SIG-M5 (cell line): ENCODE data around the gene MYOT.
"Not testable (repeated sequence)": the region's sequence is repeated elsewhere in the genome, so short reads cannot be mapped to it uniquely, and the experiment has no call there.

Source experiments
- DNase-seq: peaks from one replicate; lab custom pipeline; 2025; lab: John Stamatoyannopoulos, UW

The MYOT gene, protein sequence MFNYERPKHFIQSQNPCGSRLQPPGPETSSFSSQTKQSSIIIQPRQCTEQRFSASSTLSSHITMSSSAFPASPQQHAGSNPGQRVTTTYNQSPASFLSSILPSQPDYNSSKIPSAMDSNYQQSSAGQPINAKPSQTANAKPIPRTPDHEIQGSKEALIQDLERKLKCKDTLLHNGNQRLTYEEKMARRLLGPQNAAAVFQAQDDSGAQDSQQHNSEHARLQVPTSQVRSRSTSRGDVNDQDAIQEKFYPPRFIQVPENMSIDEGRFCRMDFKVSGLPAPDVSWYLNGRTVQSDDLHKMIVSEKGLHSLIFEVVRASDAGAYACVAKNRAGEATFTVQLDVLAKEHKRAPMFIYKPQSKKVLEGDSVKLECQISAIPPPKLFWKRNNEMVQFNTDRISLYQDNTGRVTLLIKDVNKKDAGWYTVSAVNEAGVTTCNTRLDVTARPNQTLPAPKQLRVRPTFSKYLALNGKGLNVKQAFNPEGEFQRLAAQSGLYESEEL

DNA sequence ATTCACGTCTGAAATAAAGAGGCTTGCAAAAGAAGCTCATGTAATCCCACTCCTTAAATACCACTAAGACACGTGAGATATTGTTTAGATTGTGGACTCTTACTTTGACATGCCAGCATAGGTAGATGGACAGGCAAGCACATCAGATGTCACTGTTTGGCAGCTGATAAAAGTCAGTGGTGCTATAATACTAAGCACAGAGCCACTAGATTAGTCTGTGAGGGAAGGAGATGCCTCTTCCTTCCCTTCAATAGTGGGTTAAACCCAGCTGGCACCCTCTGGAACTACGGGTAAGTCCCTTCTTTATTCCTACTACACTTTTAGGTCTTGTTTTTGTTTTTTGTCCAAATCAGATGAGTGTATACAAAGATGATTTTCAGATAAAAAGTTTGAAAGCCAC lies at the start of gene MYOT:
TSS of gene MYOT (plus strand) at position 197 of the 400 bp plus-strand sequence. CDS start 2,792 bp downstream, outside the sequence.
- no peak for DNase-seq

DNA sequence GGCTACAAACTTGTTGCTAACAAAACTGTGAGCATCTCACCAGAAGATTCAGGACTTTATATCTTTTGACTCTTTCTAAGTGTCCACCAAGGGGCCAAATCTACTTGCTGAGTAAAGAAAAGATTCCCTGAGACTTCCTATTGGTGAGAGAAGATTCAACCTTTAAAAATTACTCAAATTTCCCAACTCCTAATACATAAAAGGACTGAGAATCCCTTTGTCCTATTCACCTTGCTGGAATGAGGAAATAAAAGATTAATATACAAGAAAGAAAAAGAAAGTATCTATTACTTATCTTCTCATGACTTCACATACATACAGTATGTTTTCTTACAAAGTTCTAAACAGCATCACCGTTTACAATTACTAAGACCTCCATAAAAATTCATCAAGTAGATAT lies 47.9 kb upstream of the MYOT start:
- no peak for DNase-seq

DNA sequence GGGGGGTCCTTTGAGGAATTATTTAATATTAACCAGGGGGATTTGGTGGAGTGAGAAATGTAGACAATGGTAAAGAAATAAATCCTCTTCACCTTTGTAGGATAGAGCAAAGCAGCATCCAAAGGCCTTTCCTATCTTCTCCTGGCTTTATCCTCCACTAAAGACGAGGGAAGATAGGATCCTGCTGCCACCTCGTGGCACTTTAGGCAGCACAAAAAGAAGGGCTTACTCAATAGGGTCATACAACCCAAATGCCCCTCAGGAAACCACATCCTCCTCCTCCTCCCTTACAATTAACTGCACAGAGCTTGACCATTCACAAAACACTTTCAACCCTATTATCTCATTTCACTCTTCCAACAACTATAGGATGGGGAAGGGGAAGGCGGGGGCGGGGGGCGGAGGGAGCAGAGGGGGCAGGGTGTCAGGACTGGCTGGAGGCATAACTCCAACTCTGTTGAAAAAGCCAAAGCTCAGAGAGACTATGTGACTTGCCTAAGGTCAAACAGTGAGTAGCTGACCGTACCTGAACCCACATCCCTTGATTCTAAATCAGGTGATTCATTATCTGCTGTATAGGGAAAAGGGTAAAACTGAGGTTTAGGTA lies 45.4 kb upstream of the MYOT start:
- DNase-seq, result no peak

DNA sequence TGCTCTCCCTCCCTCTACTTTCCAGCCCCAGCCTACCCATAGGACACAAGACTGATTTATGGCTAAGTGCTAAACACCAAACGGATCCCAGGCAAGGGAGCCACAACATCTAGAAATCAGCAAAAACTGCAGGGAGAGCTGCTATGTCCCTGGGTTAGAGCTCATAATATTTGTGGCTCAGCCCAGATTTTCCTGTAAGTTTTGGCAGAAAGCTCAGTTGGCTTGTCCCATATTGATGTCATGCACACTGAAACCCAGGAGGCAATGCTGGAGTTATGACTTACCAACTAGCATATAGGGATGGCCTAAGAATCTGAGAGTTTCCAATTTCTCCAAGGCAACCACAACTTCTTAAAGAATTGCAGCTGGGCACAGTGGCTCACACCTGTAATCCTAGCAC lies 44.7 kb upstream of the MYOT start:
- DNase-seq, result no peak

DNA sequence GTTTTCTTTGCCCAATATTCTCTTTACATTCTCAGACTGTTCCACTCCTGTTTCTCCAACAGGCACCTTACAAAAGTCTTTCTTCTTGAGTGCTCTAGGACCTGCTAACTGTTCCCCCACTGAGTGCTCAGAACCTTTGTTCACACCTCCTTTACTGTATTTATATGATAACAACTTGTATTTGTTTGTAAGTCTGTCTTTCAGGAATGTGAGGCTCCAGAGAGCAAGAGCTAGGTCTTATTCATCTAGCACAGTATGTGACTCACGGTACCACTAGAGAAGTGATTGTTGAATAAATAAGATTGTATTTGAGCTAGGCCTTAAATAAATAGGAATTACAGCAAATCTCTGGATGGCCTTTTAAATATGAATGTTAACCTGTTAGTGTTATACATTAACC lies 42.5 kb upstream of the MYOT start:
- no peak for DNase-seq

DNA sequence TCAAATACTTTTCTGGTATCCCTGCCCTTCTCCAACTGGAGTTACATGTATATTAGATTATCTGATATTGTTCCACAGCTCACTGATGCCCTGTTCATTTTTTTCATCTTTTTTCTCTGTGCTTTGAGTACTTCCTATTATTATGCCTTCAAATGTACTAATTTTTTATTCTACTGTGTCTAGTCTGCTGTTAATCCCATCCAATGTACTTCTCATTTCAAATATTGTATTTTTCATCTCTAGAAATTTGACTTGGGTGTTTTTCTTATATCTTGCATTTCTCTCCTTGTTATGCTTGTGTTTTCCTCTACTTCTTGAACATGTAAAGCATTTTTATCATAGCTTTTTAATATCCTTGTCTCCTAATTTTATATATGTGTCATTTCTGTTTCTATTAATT lies 41.6 kb upstream of the MYOT start:
- DNase-seq, result no peak

DNA sequence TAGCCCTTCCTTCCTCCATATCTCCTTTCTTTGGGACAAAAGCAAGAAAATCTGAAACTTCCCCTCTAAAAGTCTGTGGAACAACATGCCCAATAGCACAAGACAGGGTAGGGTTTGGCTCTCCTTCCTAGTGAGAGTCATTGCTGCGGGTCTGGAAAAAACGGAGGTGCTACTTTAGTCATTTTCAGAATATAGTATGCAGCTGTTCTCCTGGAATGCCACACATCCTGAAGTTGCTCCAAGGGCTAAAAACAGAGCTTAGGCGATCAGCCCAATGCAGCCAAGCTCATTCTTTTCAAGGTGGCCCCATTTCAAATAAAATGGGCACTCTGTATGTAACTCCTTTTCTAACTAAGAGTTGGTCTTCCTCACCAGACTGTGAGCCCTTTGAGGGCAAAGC lies 39.5 kb upstream of the MYOT start:
- DNase-seq, result no peak

DNA sequence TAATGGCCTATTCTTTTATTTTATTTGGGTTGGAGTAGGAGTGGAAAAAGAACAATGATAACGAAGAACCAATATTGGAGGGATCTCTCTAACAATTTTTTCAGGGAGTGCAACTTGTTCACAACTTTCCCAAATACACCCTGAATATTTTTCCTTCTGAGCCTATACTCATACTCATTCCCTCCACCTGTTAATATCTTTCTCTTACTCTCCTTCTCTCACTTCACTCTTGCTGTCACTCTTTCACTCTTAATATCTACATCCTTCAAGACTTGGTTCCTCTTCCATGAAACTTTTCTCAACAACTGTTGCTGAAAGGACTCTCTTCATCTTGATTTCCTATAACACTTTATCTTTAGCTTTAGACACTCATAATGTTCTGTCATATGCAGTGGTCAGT lies 39.0 kb upstream of the MYOT start:
- DNase-seq, result no peak

DNA sequence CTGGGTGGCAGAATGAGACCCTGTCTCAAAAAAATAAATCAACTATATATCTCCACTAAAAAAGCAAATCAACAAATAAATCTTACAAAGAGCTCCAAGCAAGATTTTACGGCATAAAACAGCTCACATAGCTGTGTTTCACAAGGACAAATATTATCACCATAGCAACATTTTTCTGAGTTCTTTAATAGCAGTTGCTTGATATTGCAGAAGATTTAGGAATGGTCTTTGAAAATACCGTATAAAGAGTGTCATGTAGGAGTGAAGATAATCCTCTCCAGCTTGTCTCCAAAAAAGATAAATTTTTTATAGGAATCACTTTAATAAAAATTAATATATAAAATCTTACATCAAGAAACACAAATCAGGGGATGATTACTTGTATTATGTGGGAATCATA lies 36.6 kb upstream of the MYOT start:
- DNase-seq, result no peak

DNA sequence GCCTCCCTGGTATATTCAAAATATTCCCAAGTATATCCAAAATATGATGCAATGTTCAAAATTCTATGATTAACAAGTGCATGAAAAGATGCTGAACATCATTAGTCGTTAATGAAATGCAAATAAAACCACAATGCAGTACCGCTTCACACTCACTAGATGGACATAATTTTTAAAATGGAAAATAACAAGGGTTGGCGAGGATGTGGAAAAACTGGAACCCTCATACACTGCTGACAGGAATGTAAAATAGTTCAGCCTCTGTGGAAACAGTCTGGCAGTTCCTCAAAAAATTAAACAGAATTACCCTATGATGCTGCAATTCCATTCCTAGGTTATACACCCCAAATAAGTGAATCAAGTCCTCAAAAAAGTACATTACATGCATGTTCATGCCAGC lies 36.1 kb upstream of the MYOT start:
- DNase-seq, result no peak

DNA sequence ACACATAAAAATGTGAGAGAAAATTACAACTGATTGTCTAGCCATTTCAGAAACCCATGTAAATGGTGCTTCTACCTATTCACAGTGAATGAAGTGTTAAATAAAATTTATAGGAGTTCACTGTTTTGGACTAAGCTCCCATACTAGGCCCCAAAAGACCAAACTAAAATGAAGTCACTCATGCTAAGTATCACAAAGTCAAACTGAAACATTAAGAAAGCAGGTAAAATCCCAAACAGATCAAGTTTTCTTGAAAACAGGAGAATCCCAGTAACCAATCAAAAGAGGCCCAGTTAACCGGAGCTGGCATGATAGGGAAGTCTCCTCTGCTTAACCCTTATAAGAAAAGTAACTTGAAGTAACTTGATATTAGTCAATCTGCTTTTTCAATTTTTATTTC lies 35.2 kb upstream of the MYOT start:
- DNase-seq, result no peak

DNA sequence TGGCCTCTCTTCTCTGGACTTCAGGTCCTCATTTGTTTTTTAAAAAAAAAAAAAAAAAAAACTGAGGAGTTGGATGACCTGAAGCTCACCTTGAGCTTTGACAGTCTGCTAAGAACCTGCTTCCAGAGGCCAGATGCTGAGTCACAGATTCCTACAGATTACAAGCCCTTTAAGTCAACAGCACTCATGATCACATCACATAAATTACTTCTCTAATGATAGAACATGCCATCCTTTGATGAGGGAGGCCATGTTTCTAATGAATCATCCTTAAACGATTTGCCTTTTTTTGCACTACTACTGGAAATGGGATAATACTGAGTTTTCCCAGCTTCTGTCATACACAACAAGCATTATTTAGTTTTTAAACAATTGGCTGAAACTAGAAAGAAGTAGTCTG lies 34.2 kb upstream of the MYOT start:
- no peak for DNase-seq

DNA sequence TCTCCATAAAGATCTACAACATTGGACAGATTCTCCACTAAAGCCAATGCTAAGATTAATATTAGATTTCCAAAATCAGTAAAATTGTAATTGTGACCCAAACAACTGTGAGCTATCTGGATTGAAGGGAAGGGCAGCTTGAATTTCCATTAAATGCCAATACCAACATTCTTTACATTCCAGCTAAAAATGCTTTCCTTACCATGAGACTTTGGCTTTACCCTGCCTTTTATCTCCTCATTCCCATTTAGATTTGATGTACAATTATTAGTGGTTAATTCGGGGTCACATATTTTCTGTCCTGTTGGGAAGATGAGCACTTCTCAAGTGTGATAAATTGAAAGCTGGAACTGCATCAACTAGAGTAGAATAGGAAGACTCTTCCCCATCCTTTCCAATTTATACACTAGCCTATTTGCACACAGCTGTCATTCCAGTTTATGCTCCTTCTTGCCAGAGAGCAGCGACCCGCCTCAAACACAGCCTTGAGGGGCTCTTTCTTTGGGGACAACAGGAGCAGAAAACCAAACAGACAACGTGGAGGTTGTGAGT lies 33.1 kb upstream of the MYOT start:
- DNase-seq, result no peak

DNA sequence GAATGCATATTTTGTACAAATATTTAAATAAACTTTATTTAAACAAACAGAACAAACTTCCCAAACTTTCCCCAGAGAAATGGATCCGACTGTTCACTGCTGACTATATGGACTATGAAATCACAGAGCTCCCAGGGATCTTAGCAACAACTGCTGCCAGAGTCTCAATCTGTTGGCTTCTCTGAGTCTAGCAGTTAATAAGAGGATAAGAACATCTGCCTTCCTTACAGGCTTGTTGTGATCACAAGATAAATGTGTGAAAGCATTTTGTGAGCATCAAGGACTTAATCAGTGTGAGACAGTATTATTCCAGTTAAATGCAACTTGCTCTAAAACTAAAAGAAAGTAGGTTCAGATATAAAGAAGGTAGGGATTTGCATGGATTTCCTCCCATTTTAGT lies 31.4 kb upstream of the MYOT start:
- DNase-seq, result no peak

DNA sequence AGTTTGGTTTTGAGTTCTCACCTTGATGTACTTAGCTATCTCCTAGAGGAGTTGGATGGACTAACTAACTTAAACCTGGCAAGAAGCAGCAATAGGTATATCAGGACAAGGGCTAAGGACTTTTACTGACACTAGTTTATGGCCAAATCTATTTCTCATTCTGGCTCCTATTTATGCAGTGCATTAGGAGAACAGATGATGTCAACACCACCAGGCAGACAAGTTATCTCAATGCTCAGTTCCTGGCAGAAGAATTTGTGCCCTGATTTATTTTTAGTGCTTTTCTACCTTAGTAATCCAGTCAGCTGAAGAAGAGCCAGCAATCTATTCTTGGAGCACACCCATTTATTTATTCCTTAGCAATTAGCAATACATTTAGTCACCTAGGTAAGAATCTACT lies 30.7 kb upstream of the MYOT start:
- DNase-seq, result no peak

DNA sequence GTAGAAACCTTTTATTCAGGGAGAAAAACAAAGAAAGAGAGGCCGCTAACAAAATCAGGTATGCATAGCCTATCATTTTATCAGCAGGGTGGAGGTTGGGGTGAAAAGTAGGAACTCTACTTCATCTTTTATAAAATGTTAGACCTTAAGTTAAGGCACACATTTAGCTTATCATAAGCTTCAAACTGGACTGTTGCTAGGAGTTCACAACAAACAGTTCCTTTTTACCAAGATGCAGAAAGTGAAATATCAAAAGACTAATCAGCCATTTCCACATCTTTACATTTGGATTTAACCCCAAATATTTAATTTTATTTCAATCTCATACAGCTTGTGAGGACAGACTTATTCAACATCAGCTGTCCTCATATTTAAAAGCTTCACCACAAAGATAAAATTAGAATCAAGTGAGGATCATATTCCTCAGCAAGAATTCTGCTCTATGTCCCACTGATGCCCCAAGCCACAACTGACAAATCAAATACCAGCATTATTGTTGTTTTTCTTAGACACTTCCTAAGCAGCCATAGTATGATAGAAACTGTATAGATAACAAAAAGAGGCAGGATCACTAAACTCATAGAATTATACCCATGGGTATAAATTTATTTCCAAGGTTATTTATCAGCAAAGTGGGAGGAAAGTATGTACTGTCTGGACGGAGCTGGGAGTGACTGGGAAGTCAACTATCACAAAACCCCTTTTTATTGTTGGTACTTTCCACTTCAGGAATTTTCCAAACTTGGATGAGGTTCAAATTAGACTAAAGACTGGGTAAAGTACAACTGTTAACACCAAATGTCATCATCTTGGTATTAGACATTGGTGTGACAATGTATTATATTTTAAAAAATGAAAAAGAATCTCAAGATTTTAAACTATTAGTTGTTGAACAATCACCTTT lies 29.9 kb upstream of the MYOT start:
- no peak for DNase-seq

DNA sequence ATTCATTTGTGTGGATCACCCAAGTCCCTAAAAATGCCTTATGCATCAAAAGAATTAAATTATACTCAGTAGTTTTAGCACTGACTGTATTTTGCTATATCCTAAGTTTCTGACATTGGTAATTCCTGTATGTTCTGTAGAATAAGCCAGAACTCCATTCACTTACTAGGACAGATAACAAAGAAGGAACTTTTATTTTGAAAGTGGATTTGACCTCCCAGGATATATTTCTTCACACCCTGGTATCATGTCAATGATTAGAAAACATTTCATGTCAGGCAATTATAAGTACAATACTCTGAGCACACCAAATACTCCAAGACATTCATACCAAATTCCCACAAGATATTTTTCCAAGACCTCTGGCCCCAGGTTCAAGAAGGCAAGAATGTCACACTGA lies 28.7 kb upstream of the MYOT start:
- no peak for DNase-seq

DNA sequence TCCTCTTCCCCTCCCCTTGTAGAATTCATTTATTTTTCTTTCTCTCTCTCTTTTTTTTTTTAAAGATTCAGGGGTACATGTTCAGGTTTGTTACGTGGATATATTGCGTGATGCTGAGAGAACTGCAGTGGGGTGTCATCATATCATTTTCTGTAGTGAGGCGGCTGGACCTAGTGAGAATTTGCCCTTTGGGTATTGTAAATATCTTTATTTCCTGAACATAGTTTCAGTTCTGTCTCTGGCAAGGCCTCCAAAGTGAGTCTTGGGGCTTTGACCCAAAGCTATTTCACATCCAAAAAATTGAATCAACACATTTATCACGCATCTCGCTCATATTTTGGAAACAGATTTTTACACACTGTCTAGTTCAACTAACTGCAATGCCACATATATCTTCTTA lies 25.4 kb upstream of the MYOT start:
- DNase-seq, result no peak

DNA sequence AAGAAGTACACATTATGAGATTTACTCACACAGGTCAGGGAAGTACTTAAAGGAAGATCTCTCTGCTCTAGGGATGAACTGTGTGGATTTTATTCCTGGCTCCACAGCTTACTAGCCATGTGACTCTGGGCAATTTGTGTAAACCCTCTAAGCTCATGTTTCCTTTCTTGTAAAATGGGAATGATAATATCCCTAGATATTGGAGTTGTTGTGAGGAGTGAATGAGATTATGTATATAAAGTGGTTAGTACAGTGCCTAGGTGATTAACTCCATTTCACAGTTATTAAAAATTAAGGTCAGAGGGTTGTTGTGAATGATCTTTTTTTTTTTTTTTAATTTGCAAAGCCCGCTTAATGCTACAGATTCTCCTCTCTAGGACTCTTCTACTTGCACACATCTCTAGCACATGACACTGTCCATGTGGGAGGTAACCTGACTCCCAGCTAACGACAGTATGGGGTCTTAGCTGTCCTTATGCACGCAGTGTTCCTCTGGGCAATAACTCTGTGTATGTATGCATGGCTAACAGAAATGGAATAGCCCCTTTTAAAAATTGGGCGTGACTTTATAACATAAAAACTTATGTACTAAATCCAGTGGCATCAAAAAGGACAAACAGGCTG lies 23.9 kb upstream of the MYOT start:
- DNase-seq, result no peak

DNA sequence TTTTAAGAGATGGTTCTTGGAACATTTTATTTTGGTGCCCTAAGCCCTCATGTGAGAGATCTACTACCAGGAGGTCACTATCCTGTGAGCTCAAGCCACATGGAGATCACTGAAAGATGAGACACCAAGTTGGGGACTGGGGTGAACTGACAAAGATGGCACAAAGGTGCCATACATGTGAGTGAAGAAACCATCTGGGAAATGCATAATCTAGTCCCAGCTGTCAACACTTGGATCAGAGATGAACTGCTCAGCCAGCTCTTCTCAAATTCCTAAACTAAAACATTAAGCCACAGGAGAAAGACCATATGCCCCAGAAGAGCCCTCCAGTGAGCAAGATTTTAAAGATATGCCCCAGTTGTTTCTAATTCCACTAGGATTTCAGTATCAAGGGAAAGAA lies 22.2 kb upstream of the MYOT start:
- DNase-seq, result no peak

DNA sequence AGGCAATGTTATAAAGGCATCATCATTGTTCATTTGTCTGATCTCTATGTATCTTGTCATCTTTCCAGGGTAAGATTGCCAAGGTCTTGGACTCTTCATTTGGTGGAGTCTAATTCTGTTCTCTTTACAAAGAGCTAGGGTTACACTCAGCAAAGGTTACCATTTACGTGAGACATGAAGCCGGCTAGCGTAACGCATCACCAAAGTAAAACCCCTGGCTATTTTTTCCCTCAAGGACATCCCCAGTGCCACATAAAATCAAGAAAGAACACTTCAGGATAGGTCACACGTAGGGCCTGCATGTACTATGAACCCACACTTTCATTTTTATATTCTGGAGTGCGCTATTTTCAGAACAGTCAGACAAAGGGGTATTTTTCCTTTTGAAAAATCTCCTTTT lies 20.0 kb upstream of the MYOT start:
- DNase-seq, result no peak

DNA sequence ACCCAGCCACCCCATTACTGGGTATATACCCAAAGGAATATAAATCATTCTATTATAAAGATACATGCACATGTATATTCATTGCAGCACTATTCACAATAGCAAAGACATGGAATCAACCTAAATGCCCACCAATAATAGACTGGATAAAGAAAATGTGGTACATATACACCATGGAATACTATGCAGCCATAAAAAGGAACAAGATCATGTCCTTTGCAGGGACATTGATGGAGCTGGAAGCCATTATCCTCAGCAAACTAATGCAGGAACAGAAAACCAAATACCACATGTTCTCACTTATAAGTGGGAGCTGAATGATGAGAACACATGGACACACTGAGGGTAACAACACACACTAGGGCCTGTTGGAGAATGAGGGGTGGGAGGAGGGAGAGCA lies 14.5 kb upstream of the MYOT start:
- DNase-seq, result not testable (repeated sequence)
